A549 (cell line): ENCODE data around the gene XRN1.

ENCODE experiments used
- CTCF ChIP-seq: fragments of >200 bp; sonication (Bioruptor Twin); formaldehyde crosslinking; IDR thresholded peaks from 3 replicates; pipeline ENCODE4 v1.5.1; 2016
- FOXS1 ChIP-seq: fragments of 250-450 bp; sonication (Bioruptor Pico); IDR thresholded peaks from 2 replicates; pipeline ENCODE4 v1.5.0; 2020; ENCODE audit warnings: mild to moderate bottlenecking, moderate library complexity
- JUN ChIP-seq, 2 experiments: fragments of >200 bp; sonication (Bioruptor Twin); formaldehyde crosslinking; IDR thresholded peaks; 2 replicates in 1 of 2; 3 replicates in 1 of 2; pipeline ENCODE4 v1.6.1; 2016 to 2017
- MYC ChIP-seq: IDR thresholded peaks from 2 replicates; pipeline ENCODE4 v1.6.1; 2012; ENCODE audit warnings: mild to moderate bottlenecking, inconsistent platforms, low read length, improper control_type of control experiment, borderline replicate concordance
- NPAS2 ChIP-seq: fragments of 250-450 bp; sonication (Bioruptor Pico); IDR thresholded peaks from 2 replicates; pipeline ENCODE4 v1.8.0; 2022; ENCODE audit warnings: mild to moderate bottlenecking, moderate library complexity, borderline replicate concordance
- POLR2A ChIP-seq: IDR thresholded peaks from 2 replicates; pipeline ENCODE4 v1.6.1; 2012; ENCODE audit warnings: mild to moderate bottlenecking, low read length
- RAD21 ChIP-seq, 2 experiments: fragments of >200 bp in 1 of 2; sonication (Bioruptor Twin) in 1 of 2; formaldehyde crosslinking in 1 of 2; IDR thresholded peaks in 1 of 2; conservative IDR thresholded peaks in 1 of 2; 2 replicates in 1 of 2; 3 replicates in 1 of 2; pipeline ENCODE4 v1.6.1; 2012 to 2018; ENCODE audit warnings: inconsistent platforms in 1 of 2
- RFX5 ChIP-seq: fragments of 450-650 bp; IDR thresholded peaks from 2 replicates; pipeline ENCODE4 v1.7.1; 2014; ENCODE audit warnings: antibody characterized with exemption, mild to moderate bottlenecking, moderate library complexity
- SMC3 ChIP-seq: fragments of >200 bp; sonication (Bioruptor Twin); formaldehyde crosslinking; IDR thresholded peaks from 3 replicates; pipeline ENCODE4 v1.6.1; 2018; ENCODE audit warnings: inconsistent platforms

- TF ChIP-seq FOXS1 (no peak), SMC3 (no peak), RAD21 (conservative IDR thresholded peaks at IDR 0.05 in 1 of 2, IDR thresholded peaks at IDR 0.05 in 1 of 2) (no peak), POLR2A (no peak), MYC (no peak), CTCF (no peak), JUN (IDR thresholded peaks at IDR 0.05) (no peak), NPAS2 (CRISPR knock-in tag) (no peak), RFX5 (no peak)
Observed at GRCh38 chr3:142285083-142285517, 162.7 kb downstream of the XRN1 start.
